GM12878 (cell line): Measurements from ENCODE around the gene EED.

Source experiments
- CEBPB ChIP-seq, 2 experiments: fragments of 150-350 bp in 1 of 2; IDR thresholded peaks; 2 replicates each; pipeline ENCODE4 v1.6.1; 2012 to 2014; ENCODE audit warnings: low read depth in 2 of 2, low read length in 2 of 2, borderline replicate concordance in 1 of 2, inconsistent platforms in 1 of 2
- CHD2 ChIP-seq: IDR thresholded peaks from 2 replicates; pipeline ENCODE4 v1.6.1; 2011; ENCODE audit warnings: low read depth, low read length, improper control_type of control experiment, borderline replicate concordance
- CTCF ChIP-seq, 3 experiments: IDR thresholded peaks in 2 of 3; conservative IDR thresholded peaks in 1 of 3; 2 replicates each; pipeline ENCODE4 v1.5.1; 2011; ENCODE audit warnings: low read depth in 3 of 3, low read length in 3 of 3, mild to moderate bottlenecking in 3 of 3, control low read depth in 2 of 3, moderate library complexity in 2 of 3, inconsistent platforms in 1 of 3, mixed read lengths in 1 of 3; ENCODE audit not compliant: control insufficient read depth in 2 of 3, insufficient read depth in 1 of 3; ENCODE audit errors: extremely low read depth in 1 of 3
- DPF2 ChIP-seq: fragments of 450-650 bp; IDR thresholded peaks from 2 replicates; pipeline ENCODE4 v1.6.1; 2017; ENCODE audit warnings: mild to moderate bottlenecking
- MYC ChIP-seq: IDR thresholded peaks from 2 replicates; pipeline ENCODE4 v1.6.1; 2011; ENCODE audit warnings: mild to moderate bottlenecking, low read length, moderate library complexity, inconsistent platforms; ENCODE audit not compliant: insufficient read depth, insufficient replicate concordance, insufficient read length, severe bottlenecking
- POLR2A ChIP-seq: IDR thresholded peaks from 2 replicates; pipeline ENCODE4 v1.6.1; 2011; ENCODE audit warnings: low read depth, mild to moderate bottlenecking, low read length
- POLR2AphosphoS2 ChIP-seq: IDR thresholded peaks from 2 replicates; pipeline ENCODE4 v1.6.1; 2011; ENCODE audit warnings: low read depth, mild to moderate bottlenecking, low read length, improper control_type of control experiment, moderate library complexity
- POLR2AphosphoS5 ChIP-seq: IDR thresholded peaks from 2 replicates; pipeline ENCODE4 v1.6.1; 2011; ENCODE audit warnings: mild to moderate bottlenecking, low read length, inconsistent platforms
- YY1 ChIP-seq: IDR thresholded peaks from 2 replicates; pipeline ENCODE4 v1.6.1; 2011; ENCODE audit warnings: low read depth, mild to moderate bottlenecking, low read length
- TF ChIP-seq, protein P1 (sequence below): IDR thresholded peaks from 2 replicates; pipeline ENCODE4 v1.6.1; 2012; ENCODE audit warnings: low read depth, low read length, improper control_type of control experiment
- TF ChIP-seq, protein P2 (sequence below): fragments of 450-650 bp; IDR thresholded peaks from 2 replicates; pipeline ENCODE4 v1.6.1; 2017; ENCODE audit warnings: antibody characterized with exemption, mild to moderate bottlenecking, moderate library complexity
- TF ChIP-seq, protein P3 (sequence below): IDR thresholded peaks from 2 replicates; pipeline ENCODE4 v1.6.1; 2011; ENCODE audit warnings: low read depth, low read length, improper control_type of control experiment, borderline replicate concordance

- no peak for TF ChIP-seq CEBPB (IDR thresholded peaks at IDR 0.05; ENCODE audit: borderline replicate concordance in 1 of 2, low read depth in 2 of 2, low read length in 2 of 2)
- TF ChIP-seq CTCF (IDR thresholded peaks at IDR 0.05 in 2 of 3, conservative IDR thresholded peaks at IDR 0.05 in 1 of 3; ENCODE audit: control insufficient read depth in 2 of 3, extremely low read depth in 1 of 3, insufficient read depth in 1 of 3, low read depth in 3 of 3, low read length in 3 of 3): no peak
- no peak for TF ChIP-seq CHD2
- no peak for TF ChIP-seq DPF2
- no peak for TF ChIP-seq POLR2AphosphoS5
- no peak for TF ChIP-seq POLR2A
- TF ChIP-seq, protein P1, sequence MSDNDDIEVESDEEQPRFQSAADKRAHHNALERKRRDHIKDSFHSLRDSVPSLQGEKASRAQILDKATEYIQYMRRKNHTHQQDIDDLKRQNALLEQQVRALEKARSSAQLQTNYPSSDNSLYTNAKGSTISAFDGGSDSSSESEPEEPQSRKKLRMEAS: no peak
- TF ChIP-seq, protein P2, sequence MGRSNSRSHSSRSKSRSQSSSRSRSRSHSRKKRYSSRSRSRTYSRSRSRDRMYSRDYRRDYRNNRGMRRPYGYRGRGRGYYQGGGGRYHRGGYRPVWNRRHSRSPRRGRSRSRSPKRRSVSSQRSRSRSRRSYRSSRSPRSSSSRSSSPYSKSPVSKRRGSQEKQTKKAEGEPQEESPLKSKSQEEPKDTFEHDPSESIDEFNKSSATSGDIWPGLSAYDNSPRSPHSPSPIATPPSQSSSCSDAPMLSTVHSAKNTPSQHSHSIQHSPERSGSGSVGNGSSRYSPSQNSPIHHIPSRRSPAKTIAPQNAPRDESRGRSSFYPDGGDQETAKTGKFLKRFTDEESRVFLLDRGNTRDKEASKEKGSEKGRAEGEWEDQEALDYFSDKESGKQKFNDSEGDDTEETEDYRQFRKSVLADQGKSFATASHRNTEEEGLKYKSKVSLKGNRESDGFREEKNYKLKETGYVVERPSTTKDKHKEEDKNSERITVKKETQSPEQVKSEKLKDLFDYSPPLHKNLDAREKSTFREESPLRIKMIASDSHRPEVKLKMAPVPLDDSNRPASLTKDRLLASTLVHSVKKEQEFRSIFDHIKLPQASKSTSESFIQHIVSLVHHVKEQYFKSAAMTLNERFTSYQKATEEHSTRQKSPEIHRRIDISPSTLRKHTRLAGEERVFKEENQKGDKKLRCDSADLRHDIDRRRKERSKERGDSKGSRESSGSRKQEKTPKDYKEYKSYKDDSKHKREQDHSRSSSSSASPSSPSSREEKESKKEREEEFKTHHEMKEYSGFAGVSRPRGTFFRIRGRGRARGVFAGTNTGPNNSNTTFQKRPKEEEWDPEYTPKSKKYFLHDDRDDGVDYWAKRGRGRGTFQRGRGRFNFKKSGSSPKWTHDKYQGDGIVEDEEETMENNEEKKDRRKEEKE: no peak
- TF ChIP-seq YY1: no peak
- TF ChIP-seq, protein P3, sequence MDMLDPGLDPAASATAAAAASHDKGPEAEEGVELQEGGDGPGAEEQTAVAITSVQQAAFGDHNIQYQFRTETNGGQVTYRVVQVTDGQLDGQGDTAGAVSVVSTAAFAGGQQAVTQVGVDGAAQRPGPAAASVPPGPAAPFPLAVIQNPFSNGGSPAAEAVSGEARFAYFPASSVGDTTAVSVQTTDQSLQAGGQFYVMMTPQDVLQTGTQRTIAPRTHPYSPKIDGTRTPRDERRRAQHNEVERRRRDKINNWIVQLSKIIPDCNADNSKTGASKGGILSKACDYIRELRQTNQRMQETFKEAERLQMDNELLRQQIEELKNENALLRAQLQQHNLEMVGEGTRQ: no peak
- TF ChIP-seq MYC: no peak
- no peak for TF ChIP-seq POLR2AphosphoS2
These were observed 44.4 kb downstream of the EED start for GRCh38 chr11:86288776-86289507.
